Spinal cord (tissue), 10 donors: Measurements from ENCODE around the gene ANKS1B. TPM values are rescaled to one million over a fixed set of nuclear protein-coding genes. Genes with fewer than 3 reads are reported as not detected.
"Not testable (repeated sequence)": the region's sequence is repeated elsewhere in the genome, so short reads cannot be mapped to it uniquely, and the experiment has no call there.

Experiments used
- DNase-seq, 6 donors: peaks; one replicate each; pipeline versions ENCODE4 v3.0.0 to v3.0.0-alpha.2; 2013 to 2015; ENCODE audit warnings: low spot score in 6 of 6, low read depth in 4 of 6
- H3K27ac ChIP-seq: one replicate; pipeline ENCODE4 v1.5.1; 2013; ENCODE audit warnings: low read depth, low read length, control low read depth
- H3K27me3 ChIP-seq: one replicate; pipeline ENCODE4 v1.6.1; 2013; ENCODE audit warnings: low read length; ENCODE audit not compliant: control insufficient read depth, insufficient read depth
- H3K36me3 ChIP-seq: one replicate; pipeline ENCODE4 v1.6.1; 2013; ENCODE audit warnings: low read length; ENCODE audit not compliant: control insufficient read depth, insufficient read depth
- H3K4me1 ChIP-seq: one replicate; pipeline ENCODE4 v1.6.1; 2013; ENCODE audit warnings: low read length; ENCODE audit not compliant: control insufficient read depth, insufficient read depth
- H3K4me3 ChIP-seq: one replicate; pipeline ENCODE4 v1.5.1; 2013; ENCODE audit warnings: low read depth, low read length, control low read depth
- H3K9me3 ChIP-seq: one replicate; pipeline ENCODE4 v1.6.1; 2013; ENCODE audit warnings: low read length; ENCODE audit not compliant: control insufficient read depth, insufficient read depth
- WGBS: methylation state at CpG from one replicate; pipeline ENCODE4 v1.1.5; 2013; ENCODE audit warnings: missing lambda C conversion rate; ENCODE audit not compliant: insufficient coverage; 5-methylcytosine and 5-hydroxymethylcytosine counted together
- polyA plus RNA-seq, 2 donors: library from polyadenylated mRNA; unstranded; fragments of 120-200 nt; gene quantifications; one replicate each; pipeline ENCODE4 v1.2.1, GENCODE V29; 2013; ENCODE audit not compliant: insufficient read length in 2 of 2
- total RNA-seq, 2 donors: library from RNA; depleted of rRNA in 1 of 2; stranded (reverse); fragments of 120-200 nt in 1 of 2; fragments of >200 nt in 1 of 2; gene quantifications; one replicate each; pipeline versions ENCODE4 v1.2.3 to v1.2.4, GENCODE V29; 2013 to 2014
- donor health status: healthy.

ANKS1B gene
- total and polyA plus RNA-seq, 4 donors, result 89.5 to 131 (median 108) TPM

DNA sequence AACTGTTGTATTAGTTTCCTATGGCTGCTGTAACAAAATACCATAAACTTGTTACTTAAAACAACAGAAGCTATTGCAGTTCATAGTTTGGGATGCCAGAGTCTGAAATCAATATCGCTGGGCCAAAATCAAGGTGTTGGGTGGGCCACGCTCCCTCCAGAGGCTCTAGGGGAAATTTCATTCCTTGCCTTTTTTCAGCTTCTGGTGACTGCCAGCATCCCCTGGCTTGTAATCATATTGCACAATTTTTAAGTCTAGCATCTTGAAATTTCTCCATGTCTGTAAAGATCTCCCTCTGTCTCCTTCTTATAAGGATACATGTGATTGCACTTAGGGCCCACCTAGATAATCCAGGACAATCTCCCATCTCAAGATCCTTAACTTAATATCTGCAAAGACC, 386.0 kb downstream of the ANKS1B start:
- Histone ChIP-seq H3K27ac (no peak overlapping the region), H3K4me1 (no peaks in the 10 kb centered on the region), H3K4me3 (no peak overlapping the region), H3K9me3 (no peaks in the 10 kb centered on the region), H3K27me3 (no peaks in the 10 kb centered on the region), H3K36me3 (no peaks in the 10 kb centered on the region)
- WGBS, result 100% methylated on average over 2 of the region's 2 CpGs
- no peak for DNase-seq

DNA sequence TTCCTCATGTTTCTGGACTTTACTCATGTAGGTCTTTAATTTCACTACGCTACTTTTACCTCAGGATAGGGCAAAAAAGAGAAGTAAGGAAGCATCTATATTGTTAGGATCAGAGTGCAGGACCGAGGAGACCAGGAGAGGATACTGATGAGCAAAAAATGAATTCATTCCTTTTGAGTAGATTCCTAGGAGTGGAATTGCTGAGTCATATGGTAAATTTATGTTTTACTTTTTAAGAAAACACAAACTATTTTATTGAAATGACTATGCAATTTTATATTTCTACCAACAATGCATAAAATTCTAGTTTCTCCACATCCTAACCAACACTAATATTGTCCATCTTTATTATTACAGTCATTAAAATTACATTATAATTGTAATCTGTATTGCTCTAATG, 388.0 kb downstream of the ANKS1B start:
- Histone ChIP-seq H3K27ac (no peak overlapping the region), H3K4me1 (no peaks in the 10 kb centered on the region), H3K27me3 (no peaks in the 10 kb centered on the region), H3K9me3 (no peaks in the 10 kb centered on the region), H3K36me3 (no peaks in the 10 kb centered on the region), H3K4me3 (no peak overlapping the region)
- WGBS, result no CpG with 5 or more reads among the region's 2 CpGs
- no peak for DNase-seq

- H3K27ac ChIP-seq, H3K36me3 ChIP-seq, H3K9me3 ChIP-seq, H3K4me3 ChIP-seq, H3K4me1 ChIP-seq, H3K27me3 ChIP-seq, DNase-seq: not testable (repeated sequence)
- no CpG with 5 or more reads among the region's 1 CpG for WGBS
Observed at GRCh38 chr12:99577125-99577524, 407.6 kb downstream of the ANKS1B start.

DNA sequence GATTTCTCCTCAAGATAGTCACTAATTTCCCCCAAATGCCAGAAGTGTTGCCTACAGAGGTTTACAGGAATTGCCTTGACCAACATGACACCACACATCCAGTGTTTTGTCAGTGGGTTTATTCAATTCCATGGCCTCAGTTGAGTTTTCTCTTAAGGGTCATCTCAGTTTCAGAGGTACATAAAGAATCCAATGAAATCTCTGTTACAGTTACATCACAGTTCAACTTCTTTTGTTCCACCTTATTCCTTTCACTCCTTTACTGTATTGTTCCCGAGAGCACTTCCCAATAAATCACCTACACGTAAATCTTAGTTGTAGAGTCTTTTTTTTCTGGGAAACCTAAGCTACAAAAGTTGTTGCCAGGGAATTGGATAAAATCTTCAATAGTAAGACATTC, 410.8 kb downstream of the ANKS1B start:
- whole genome bisulfite sequencing, result no CpG with 5 or more reads among the region's 2 CpGs
- no peaks in the 10 kb centered on the region for H3K36me3 ChIP-seq
- H3K27ac ChIP-seq, result no peak overlapping the region
- peaks cover 2% of the 10 kb centered on the region for H3K9me3 ChIP-seq
- DNase-seq, result peak in 2 of 6 donors; percentile 11 to 15
- no peaks in the 10 kb centered on the region for H3K27me3 ChIP-seq
- no peak overlapping the region for H3K4me3 ChIP-seq
- H3K4me1 ChIP-seq, result peaks cover 3% of the 10 kb centered on the region

GRCh38 chr12:99567072-99567471, 417.7 kb downstream of the ANKS1B start:
- 33% methylated on average over 1 of the region's 2 CpGs for WGBS
- H3K36me3 ChIP-seq, result no peaks in the 10 kb centered on the region
- no peaks in the 10 kb centered on the region for H3K9me3 ChIP-seq
- no peak overlapping the region for H3K4me3 ChIP-seq
- H3K27me3 ChIP-seq, result no peaks in the 10 kb centered on the region
- H3K27ac ChIP-seq, result no peak overlapping the region
- H3K4me1 ChIP-seq, result peaks cover 3% of the 10 kb centered on the region
- DNase-seq, result no peak

GRCh38 chr12:99558109-99558508, 426.6 kb downstream of the ANKS1B start:
- H3K36me3 ChIP-seq, result no peaks in the 10 kb centered on the region
- no peak overlapping the region for H3K4me3 ChIP-seq
- H3K9me3 ChIP-seq, result peaks cover 5% of the 10 kb centered on the region
- no peak overlapping the region for H3K27ac ChIP-seq
- H3K27me3 ChIP-seq, result no peaks in the 10 kb centered on the region
- H3K4me1 ChIP-seq, result no peaks in the 10 kb centered on the region
- DNase-seq, result no peak
- WGBS, result 89% methylated on average over 7 of the region's 7 CpGs

GRCh38 chr12:99553461-99553860, 431.3 kb downstream of the ANKS1B start:
- WGBS, result 84% methylated on average over 2 of the region's 3 CpGs

DNA sequence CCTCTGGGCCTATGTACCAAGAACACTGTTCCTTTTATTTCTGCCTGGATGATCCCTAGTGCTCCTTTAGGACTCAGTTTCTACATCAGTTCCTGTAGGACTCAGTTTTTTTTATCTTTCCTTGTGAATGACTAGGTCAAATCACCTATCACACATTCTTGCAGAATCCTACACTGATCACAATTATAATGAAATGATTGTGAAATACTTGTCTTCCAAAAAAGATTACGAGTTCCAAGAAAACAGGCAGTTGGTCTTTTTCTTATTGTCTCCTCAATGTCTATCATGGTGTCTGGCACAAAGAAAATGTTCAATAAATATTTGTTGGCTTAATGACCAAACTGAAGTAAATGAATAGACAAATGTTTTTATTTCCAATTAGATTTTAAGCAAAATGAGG, 432.7 kb downstream of the ANKS1B start:
- H3K4me3 ChIP-seq, result no peak overlapping the region
- no peaks in the 10 kb centered on the region for H3K4me1 ChIP-seq
- no peaks in the 10 kb centered on the region for H3K27me3 ChIP-seq
- WGBS, result no CpG with 5 or more reads among the region's 1 CpG
- H3K36me3 ChIP-seq, result no peaks in the 10 kb centered on the region
- H3K9me3 ChIP-seq, result peaks cover 5% of the 10 kb centered on the region
- no peak for DNase-seq
- H3K27ac ChIP-seq, result no peak overlapping the region

More at GRCh38 chr12:99553461-99553860, 431.3 kb downstream of the ANKS1B start:
- Histone ChIP-seq H3K4me1 (no peaks in the 10 kb centered on the region), H3K9me3 (peaks cover 5% of the 10 kb centered on the region), H3K27me3 (no peaks in the 10 kb centered on the region), H3K36me3 (no peaks in the 10 kb centered on the region), H3K27ac (no peak overlapping the region), H3K4me3 (no peak overlapping the region)
- DNase-seq, result no peak

- H3K4me1 ChIP-seq, result no peaks in the 10 kb centered on the region
Observed at GRCh38 chr12:99549651-99550050, 435.1 kb downstream of the ANKS1B start.

GRCh38 chr12:99549196-99549595, 435.5 kb downstream of the ANKS1B start:
- H3K36me3 ChIP-seq, result no peaks in the 10 kb centered on the region
- no CpG with 5 or more reads among the region's 1 CpG for WGBS

More at GRCh38 chr12:99549651-99550050, 435.1 kb downstream of the ANKS1B start:
- no peaks in the 10 kb centered on the region for H3K9me3 ChIP-seq
- no peaks in the 10 kb centered on the region for H3K27me3 ChIP-seq
- no peak overlapping the region for H3K27ac ChIP-seq
- WGBS, result 91% methylated on average over 5 of the region's 5 CpGs
- no peak for DNase-seq
- no peaks in the 10 kb centered on the region for H3K36me3 ChIP-seq
- no peak overlapping the region for H3K4me3 ChIP-seq

More at GRCh38 chr12:99549196-99549595, 435.5 kb downstream of the ANKS1B start:
- Histone ChIP-seq H3K4me1 (no peaks in the 10 kb centered on the region), H3K27ac (no peak overlapping the region), H3K4me3 (no peak overlapping the region), H3K27me3 (no peaks in the 10 kb centered on the region), H3K9me3 (no peaks in the 10 kb centered on the region)
- DNase-seq, result peak in 1 of 6 donors; percentile 53
